HG02610 (cell line): ENCODE results near the gene DALRD3.
A peak's percentile ranks its signal among the peaks of the same experiment; 100 is the strongest.

ENCODE experiments used
- ATAC-seq: cut with Tn5 transposase; IDR thresholded peaks from one replicate; pipeline ENCODE4 v1.9.1; 2021; ENCODE audit warnings: mild to moderate bottlenecking, moderate library complexity; ENCODE audit not compliant: unreplicated experiment

DALRD3 gene

DNA sequence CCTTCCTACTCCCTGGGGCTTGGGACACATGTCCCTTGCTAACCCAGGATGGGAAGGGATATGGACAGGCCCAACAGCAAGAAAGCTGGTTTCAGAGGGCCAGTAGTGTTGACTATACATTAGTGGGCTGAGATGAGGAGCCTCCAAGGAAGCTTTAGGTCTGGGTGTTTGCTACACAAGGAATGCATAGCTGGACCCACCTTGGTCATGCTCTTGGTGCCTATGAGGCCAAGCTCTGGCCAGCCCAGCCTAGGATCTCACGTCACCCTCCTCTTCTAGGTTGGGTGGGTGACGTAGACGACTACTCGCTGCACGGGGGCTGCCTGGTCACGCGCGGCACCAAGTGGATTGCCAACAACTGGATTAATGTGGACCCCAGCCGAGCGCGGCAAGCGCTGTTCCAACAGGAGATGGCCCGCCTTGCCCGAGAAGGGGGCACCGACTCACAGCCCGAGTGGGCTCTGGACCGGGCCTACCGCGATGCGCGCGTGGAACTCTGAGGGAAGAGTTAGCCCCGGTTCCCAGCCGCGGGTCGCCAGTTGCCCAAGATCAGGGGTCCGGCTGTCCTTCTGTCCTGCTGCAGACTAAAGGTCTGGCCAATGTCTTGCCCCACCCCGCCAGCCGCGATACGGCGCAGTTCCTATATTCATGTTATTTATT is 11.8 kb downstream of the DALRD3 start:
- ATAC-seq = no peak

GRCh38 chr3:49005998-49006397 is 12.4 kb downstream of the DALRD3 start:
- ATAC-seq = no peak

GRCh38 chr3:49005303-49005680 is 13.1 kb downstream of the DALRD3 start:
- no peak for ATAC-seq

- no peak for ATAC-seq
These were observed 13.8 kb downstream of the DALRD3 start for GRCh38 chr3:49004352-49005302.

DNA sequence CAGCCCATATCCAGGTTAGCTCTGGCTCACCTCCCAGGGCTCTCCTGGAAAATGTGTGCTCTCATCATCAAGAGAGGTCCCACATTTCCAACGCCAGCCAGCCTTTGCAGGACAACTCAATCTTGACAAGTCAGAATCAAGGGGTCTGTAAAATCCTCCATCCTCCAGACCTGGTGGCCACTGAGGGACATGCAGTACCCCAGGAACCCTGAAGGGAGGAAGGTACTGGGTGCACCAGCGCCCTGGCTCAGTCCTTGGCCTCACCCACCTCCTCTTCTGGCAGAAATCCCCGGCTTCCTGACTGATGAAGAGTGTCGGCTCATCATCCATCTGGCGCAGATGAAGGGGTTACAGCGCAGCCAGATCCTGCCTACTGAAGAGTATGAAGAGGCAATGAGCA is 17.2 kb downstream of the DALRD3 start:
- no peak for ATAC-seq

DNA sequence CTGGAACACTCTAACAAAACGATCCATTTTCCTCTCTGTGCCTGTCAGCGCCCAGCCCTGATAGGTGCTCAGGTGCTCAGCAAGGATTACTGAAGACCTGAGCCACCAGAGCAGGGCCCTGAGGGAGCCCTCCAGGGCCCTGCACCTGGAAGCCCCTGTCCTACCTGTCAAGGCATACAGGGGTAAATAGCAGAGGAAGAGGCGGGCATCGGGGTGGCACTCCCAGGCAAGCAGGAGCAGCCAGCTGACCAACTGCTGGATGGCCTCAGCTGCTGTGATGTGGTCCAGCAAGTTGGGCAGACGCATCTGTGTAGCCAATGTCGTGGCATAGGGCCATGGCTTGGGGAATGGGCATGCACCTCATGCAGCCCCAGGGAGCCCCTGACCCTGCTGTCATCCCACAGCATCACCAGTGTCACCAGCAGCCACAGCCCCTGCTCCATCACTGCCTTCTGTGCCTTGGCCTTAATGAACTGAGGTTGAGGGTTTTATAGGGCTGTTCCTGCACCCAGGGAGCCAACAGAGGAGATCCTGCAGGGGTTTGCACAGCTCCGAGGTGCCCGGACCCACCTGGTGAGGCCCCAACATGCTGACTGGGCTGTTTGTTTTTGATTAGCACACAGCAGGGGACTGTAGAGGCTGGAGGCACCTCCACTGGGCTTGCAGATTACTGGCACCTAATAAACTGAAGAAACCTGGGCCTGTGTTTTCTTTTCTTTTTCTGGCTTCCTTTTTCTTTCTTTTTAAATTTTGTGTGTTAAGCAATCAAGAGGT is 19.1 kb downstream of the DALRD3 start:
- no peak for ATAC-seq

DNA sequence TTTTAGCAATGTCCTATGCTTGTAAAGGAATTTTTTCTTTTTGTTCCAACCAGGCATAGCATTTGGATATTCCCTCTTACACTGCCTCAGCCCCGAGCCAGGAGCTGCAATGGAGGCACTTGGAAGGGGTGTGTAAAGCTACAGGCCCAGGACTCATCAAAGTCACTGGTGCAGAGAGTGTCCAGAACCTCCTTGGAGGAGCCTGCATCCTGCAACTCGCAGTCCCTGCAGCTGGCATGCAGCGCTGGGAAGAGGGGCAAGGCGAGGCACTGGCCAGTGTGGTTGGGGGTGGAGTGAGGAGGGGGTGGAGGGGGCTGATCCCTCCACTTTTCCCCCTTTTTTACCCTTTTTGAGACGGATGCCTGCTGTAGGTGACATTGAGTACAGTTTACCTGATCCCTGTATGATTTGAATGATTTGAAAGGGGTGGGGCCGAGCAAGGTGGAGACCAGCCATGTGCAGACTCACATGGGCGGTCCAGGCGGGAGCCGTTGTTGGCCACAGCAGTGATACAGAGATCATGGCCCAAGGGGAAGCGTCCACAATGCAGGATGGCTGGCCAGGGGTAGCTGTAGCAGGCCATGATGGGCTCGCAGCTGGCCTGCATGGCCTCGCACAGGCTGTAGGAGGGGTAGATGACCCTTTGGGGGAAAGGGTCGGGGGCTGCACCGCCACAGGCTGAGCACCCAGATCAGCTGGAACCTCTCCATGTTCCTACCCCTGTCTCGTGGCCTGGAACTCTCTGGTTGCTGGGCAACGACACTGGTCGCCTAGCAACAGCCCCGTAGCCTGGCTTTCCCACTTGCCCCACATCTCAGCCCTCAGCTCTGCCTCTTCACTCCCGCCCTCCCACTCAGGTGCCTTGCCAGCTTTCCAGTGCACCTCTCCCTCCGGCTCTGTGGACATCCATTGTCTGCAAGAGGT is 20.4 kb downstream of the DALRD3 start:
- no peak for ATAC-seq

GRCh38 chr3:48997102-48997635 is 21.2 kb downstream of the DALRD3 start:
- no peak for ATAC-seq

GRCh38 chr3:48996640-48997039 is 21.7 kb downstream of the DALRD3 start:
- ATAC-seq = no peak

- no peak for ATAC-seq
These were observed 24.5 kb downstream of the DALRD3 start for GRCh38 chr3:48993834-48994233.

- ATAC-seq = no peak
These were observed 26.4 kb downstream of the DALRD3 start for GRCh38 chr3:48991851-48992545.

GRCh38 chr3:48990636-48991469 is 27.5 kb downstream of the DALRD3 start:
- ATAC-seq = no peak

DNA sequence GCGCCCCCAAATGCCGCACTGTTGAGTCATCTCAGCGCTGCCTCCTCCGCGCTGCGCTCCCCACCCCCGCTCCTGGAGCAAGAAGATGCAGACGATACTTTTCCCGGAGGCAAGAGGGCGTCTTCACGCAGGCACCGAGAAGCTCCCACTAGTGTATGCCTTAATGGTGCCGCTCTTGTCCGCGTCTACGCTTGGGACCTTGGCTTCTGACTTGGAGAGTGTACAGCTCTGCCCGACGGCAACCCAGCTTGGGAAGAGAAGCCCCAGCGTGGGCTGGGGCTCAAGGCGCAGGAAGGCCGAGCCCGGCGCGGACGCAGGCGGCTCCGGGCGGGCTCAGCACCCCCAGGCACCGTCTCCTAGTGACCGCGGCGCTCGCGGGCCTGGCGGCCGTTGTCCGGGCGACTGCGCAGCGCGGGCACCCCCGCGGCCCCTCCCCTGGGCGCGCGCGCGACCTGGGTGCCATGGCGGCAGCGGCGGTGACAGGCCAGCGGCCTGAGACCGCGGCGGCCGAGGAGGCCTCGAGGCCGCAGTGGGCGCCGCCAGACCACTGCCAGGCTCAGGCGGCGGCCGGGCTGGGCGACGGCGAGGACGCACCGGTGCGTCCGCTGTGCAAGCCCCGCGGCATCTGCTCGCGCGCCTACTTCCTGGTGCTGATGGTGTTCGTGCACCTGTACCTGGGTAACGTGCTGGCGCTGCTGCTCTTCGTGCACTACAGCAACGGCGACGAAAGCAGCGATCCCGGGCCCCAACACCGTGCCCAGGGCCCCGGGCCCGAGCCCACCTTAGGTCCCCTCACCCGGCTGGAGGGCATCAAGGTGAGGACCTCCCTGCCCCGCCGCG is 28.4 kb downstream of the DALRD3 start, which contains the start of gene P4HTM:
Gene P4HTM, plus strand, starts transcription at position 446 of the 840 bp plus-strand sequence. Its CDS starts 16 bp downstream, at position 462.
- ATAC-seq = peak; percentile 51

DNA sequence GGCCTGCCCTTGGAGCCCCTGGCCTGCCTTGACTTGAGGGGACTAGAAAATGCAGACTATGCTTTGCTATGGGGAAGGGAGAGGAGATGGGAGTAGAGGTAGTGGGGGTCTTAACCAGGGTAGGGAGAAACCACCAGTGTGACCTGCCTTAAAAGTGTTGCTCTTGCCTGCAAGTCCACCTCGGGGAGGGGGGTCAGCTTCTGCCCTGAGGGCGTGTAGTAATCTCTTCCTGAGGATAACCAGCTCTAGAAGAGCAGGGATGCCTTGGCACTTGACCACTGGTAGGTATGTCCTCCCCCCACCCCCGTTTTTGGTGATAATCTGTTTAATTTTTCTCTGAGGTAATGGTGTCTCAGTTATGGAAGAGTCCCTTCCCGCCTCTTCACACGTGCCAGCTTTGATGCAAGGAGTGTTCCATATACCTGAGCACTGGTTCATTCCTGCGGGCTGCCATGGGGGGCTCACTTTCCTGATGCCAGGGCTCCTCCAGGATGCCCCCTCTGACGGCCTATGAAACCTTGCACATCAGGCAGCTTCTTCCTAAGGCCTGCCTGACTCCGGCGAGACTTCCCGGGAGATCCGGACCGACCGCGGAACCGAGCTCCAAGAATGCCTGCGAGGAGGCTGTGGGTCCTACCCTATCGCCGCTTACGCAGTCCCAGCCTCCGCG is 29.1 kb downstream of the DALRD3 start:
- ATAC-seq = no peak

GRCh38 chr3:48985831-48986376 is 32.5 kb downstream of the DALRD3 start:
- ATAC-seq = no peak

DNA sequence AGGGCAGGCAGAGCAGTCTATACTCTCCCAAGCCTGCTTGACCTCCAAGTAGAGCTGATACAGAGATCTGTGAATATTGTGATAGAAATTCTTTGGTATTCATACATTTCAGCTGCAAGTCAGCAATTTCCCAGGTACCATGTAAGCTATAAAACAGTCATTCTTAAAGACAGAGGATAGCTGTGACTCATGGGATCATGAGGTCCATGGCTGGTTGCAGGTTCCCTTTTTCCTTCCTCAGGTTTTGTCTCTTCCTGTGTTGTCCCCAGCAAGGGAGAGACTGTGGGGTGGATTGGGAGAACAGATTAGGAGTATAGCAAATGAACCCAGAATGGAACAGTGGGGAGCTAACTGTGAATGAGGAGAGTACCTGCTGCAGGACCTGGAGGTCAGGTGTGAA is 33.7 kb downstream of the DALRD3 start:
- no peak for ATAC-seq

DNA sequence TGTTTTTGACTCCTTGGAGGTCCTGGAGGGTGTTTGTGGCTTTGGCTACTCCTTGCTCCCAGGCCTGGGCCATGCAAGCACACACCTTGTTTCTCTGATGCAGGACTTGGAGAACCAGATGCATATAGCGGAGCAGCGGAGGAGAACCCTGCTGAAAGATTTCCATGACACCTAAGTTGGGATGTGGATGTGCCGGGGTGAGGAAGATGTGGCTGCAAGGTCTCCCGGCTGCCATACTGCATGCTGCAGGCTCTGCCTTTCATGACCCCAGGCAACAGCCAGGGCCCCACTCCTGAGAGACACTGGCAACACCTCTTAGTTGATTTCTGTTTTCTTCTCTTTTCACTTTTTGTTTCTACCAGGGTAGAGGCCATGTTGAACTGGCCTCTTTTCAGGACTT is 35.3 kb downstream of the DALRD3 start:
- no peak for ATAC-seq
